ENCODE results near the gene CDKN1B.

The CDKN1B gene

DNA sequence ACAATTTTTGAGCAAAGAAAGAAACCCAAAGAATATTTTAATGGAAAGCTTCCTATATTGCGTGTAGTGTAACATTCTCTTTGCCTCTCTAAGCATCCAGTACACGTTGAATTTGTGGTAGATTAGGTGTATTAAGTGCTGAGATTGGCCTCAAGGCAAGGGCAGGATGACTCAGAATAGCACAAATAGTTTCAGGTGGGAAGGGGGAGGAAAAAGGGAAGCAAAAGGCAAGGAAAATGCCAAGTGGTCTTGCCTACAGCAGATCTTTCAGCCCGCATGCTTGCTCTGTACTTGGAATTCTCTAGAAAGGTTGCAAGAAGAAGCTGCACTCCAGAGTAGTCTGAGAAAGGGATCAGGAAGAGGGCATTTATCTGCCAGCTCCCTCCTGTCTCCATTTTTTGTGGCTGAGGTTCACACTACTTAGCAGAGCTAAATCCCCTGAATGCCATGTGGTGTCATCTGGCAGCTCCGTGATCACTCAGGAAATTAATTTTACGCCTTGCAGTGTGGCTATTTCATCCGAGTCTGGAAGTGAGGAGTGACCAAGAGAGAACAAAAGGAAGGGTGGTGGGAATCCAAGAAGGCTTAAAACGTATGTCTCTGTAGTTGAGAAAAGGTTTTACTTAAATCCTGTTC is 28.5 kb downstream of the CDKN1B start:
- peaks cover 2% of the 10 kb centered on the region for H3K36me3 Mint-ChIP-seq (ENCODE audit: low read depth)
- no peak overlapping the region for H3K27ac Mint-ChIP-seq
- no peak overlapping the region for H3K4me3 Mint-ChIP-seq
- peaks cover 8% of the 10 kb centered on the region for H3K4me1 Mint-ChIP-seq (ENCODE audit: low read depth)
- no peak for DNase-seq
- H3K9me3 Mint-ChIP-seq: no peaks in the 10 kb centered on the region
- H3K27me3 Mint-ChIP-seq: no peaks in the 10 kb centered on the region

DNA sequence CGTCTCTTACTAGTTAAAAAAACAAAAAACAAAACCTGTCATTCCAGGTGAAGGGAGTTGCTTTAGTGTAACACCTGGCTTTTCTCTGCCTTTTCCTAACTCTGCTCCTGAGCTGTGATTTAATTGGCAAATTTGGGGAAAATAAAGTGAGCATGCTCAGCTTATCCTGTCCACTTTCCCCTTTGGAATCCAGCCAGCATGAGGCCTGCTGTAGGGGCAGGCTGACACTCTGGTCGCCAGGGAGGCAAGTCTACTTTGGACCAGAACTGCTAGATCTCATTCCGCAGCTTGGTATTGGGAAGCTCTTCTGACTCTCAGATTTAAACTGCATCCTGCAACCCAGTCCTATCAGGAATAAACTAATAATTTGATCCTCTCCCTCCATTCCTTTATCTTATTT is 30.1 kb downstream of the CDKN1B start:
- no peak overlapping the region for H3K27ac Mint-ChIP-seq
- no peaks in the 10 kb centered on the region for H3K9me3 Mint-ChIP-seq
- no peaks in the 10 kb centered on the region for H3K4me1 Mint-ChIP-seq (ENCODE audit: low read depth)
- H3K36me3 Mint-ChIP-seq (ENCODE audit: low read depth): peaks cover 2% of the 10 kb centered on the region
- DNase-seq: no peak
- H3K27me3 Mint-ChIP-seq: no peaks in the 10 kb centered on the region
- no peak overlapping the region for H3K4me3 Mint-ChIP-seq

DNA sequence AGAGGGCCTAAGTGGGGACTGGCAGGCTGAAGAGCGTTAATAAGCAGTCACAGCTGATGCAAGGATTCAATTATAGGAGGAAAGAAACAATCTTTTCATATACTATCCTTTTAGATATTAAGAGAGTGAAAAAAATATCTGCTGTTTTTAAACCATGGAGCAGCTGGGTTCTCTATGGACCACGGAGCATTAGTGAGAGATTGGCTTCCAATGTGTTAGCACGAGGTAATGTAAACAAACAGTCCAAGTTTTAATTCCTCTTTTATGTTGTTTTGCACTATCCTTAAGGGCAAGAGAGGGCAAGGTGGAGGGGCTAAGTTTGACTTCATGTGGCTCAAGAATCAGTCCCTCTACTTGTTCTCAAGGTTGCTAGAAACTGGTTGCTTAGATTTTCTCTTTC is 30.9 kb downstream of the CDKN1B start:
- Mint-ChIP-seq H3K27me3 (no peaks in the 10 kb centered on the region), H3K36me3 (ENCODE audit: low read depth) (peaks cover 2% of the 10 kb centered on the region), H3K27ac (no peak overlapping the region), H3K4me1 (ENCODE audit: low read depth) (no peaks in the 10 kb centered on the region), H3K9me3 (no peaks in the 10 kb centered on the region), H3K4me3 (no peak overlapping the region)
- DNase-seq: no peak

DNA sequence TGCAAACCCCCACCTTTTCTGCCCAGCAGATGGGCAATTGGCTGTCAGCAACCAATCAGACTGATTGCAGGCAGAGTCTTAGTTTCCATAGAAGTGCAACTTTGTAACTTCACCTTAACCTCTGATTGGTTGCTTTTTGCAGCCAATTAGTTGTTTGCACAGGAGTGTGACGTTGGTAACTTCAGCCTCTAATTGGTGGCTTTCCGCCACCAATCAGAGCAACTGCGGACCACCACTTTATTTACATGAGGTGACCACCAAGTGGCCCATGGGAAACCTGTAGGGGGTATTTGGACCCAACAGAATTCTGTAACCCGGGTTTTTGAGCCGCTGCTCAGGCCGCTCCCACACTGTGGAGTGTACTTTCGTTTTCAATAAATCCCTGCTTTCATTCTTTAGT is 32.3 kb downstream of the CDKN1B start:
- peaks cover 2% of the 10 kb centered on the region for H3K36me3 Mint-ChIP-seq (ENCODE audit: low read depth)
- no peak overlapping the region for H3K27ac Mint-ChIP-seq
- H3K27me3 Mint-ChIP-seq: no peaks in the 10 kb centered on the region
- H3K4me3 Mint-ChIP-seq: no peak overlapping the region
- no peak for DNase-seq
- H3K9me3 Mint-ChIP-seq: no peaks in the 10 kb centered on the region
- H3K4me1 Mint-ChIP-seq (ENCODE audit: low read depth): no peaks in the 10 kb centered on the region

DNA sequence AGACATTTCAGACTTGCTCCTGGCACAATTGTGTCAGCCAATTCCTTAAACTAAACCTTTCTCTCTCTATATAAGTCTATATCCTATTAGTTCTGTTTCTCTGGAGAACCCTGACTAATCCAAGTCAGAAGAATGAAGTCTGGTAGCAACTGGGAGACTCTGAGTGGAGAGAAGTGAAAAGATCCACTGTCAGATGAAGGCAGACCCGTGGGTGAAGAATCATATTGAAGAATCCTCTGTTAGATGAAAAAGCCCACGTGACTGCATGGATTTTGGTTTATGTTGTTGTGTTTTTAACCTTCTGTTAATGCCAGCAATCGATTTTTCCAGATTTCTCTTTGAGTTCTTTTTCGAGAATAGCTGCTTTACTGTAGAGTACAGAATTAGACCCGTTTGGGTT is 38.8 kb downstream of the CDKN1B start:
- Mint-ChIP-seq H3K9me3 (no peaks in the 10 kb centered on the region), H3K27me3 (no peaks in the 10 kb centered on the region), H3K4me1 (ENCODE audit: low read depth) (no peaks in the 10 kb centered on the region), H3K36me3 (ENCODE audit: low read depth) (no peaks in the 10 kb centered on the region), H3K27ac (no peak overlapping the region), H3K4me3 (no peak overlapping the region)
- DNase-seq: no peak

DNA sequence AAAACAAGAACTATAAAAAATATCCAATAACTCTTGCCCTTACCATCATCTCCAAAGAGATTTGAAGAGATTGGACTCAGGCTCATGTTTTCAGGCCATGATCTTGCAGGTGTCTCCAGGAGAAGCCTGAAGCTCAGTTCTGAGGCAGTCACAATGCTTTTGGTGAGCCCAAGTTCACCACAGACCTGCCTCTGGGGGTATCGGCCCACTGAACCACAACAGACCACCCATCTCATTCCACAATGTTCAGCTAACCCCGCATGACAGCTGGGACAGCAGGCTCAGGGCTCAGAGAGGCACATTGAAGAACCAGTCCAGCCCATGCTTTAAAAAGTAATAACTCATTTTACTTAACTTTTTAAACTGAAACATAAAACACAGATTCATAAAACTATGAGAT is 40.0 kb downstream of the CDKN1B start:
- Mint-ChIP-seq H3K4me3 (no peak overlapping the region), H3K9me3 (no peaks in the 10 kb centered on the region), H3K27me3 (no peaks in the 10 kb centered on the region), H3K4me1 (ENCODE audit: low read depth) (no peaks in the 10 kb centered on the region), H3K36me3 (ENCODE audit: low read depth) (no peaks in the 10 kb centered on the region), H3K27ac (no peak overlapping the region)
- DNase-seq: no peak

DNA sequence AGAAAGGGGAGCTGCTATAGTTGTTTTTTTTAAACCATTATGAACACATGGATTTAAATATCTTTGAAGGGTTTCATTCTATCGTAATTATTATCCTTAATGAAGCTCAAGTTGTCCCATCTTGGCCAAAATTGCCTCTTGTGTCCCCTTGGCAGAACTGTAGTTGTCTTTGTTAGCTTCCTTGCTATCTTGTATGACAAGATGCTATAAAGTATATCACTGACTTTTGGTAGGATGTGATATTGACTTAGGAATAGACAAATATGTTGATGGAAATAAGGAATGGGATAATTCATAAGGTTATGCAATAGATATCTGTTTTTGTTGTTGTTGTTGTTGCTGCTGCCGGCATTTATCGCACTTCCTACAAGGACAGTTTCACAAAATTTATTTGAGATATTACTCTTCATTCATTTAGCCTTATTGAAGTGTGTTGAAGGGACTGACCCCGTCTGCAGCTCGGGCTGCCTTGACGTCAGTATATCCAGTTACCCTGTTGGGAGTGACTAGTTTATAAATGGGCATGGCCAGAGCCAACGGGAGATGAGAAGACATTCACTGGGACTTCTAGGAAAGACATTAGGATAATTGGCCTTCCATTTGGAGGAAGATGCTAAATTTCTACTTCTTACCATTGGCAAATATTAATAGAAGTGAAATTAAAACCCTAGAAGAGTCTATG is 42.2 kb downstream of the CDKN1B start:
- H3K36me3 Mint-ChIP-seq (ENCODE audit: low read depth): no peaks in the 10 kb centered on the region
- DNase-seq: no peak
- H3K4me3 Mint-ChIP-seq: no peak overlapping the region
- H3K9me3 Mint-ChIP-seq: no peaks in the 10 kb centered on the region
- no peaks in the 10 kb centered on the region for H3K4me1 Mint-ChIP-seq (ENCODE audit: low read depth)
- H3K27me3 Mint-ChIP-seq: no peaks in the 10 kb centered on the region
- H3K27ac Mint-ChIP-seq: no peak overlapping the region

DNA sequence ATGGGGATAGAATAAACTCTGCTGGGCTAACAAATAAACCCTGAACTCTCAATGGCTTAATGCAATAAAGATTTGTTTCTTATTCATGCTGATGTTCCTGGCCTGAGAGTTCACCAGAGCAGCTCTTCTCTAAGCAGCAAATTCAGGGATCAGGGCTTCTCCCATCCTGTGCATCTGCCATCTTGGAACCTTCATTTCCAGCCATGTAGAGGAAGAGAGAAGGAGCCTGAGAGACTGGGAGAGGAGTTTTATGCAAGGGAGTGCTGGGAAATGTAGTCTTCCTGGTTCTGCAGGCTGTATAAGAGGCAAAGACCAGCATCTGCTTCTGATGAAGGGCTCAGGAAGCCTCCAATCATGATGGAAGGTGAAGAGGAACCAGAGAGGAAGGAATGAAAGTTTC is 47.7 kb downstream of the CDKN1B start:
- DNase-seq: no peak
- Mint-ChIP-seq H3K9me3 (peaks cover 1% of the 10 kb centered on the region), H3K27ac (no peak overlapping the region), H3K27me3 (no peaks in the 10 kb centered on the region), H3K4me1 (ENCODE audit: low read depth) (no peaks in the 10 kb centered on the region), H3K36me3 (ENCODE audit: low read depth) (no peaks in the 10 kb centered on the region), H3K4me3 (no peak overlapping the region)

DNA sequence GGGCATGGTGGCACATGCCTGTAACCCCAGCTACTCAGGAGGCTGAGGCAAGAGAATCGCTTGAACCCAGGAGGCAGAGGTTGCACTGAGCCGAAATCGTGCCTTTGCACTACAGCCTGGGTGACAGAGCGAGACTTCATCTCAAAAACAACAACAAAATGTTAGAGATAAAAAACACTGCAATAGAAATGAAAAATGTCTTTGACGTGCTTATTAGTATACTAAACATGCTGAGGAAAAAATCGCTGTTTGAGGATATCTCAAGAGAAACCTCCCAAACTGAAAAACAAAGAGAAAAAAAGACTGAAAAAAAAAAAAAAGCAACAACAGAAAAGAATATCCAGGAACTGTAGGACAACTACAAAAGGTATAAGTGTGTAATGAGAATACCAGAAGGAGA is 53.1 kb downstream of the CDKN1B start:
- H3K4me1 Mint-ChIP-seq (ENCODE audit: low read depth): no peaks in the 10 kb centered on the region
- no peak overlapping the region for H3K27ac Mint-ChIP-seq
- H3K4me3 Mint-ChIP-seq: no peak overlapping the region

More for the DNA sequence above, 53.1 kb downstream of the CDKN1B start:
- Mint-ChIP-seq H3K27me3 (no peaks in the 10 kb centered on the region), H3K36me3 (ENCODE audit: low read depth) (no peaks in the 10 kb centered on the region), H3K9me3 (peaks cover 11% of the 10 kb centered on the region)
- DNase-seq: no peak
